ENCODE results near the gene PCDHAC2. TPM values are rescaled to one million over a fixed set of nuclear protein-coding genes. Genes with fewer than 3 reads are reported as not detected.

The PCDHAC2 gene
- total RNA-seq, 1 donor from 2014 or later: 3.5 TPM

DNA sequence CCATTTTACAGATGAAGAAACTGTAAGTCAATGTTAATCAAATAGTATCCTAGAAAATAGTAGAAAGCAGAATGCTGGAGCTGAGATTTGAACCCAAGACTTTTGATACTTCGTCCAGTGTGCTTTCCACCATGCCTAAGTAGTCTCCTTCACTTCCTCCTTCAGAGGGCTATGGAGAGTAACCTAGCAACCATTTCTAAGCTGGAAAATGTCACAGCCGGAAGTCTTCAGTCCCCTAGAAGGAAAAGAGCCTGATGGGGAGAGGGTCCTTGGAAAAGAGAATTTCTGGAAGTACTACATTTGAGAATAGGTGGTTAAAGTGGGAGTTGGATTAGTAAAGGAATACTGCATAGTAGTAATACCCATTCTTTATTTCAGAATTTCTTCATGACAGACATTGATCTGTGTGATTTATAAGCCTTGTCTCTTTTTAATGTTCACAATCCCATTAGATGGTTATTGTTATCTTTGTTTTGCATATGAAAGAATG, 32.7 kb downstream of the PCDHAC2 start:
- no peaks in the 10 kb centered on the region for H3K9me3 Mint-ChIP-seq
- peaks cover 4% of the 10 kb centered on the region for H3K36me3 Mint-ChIP-seq
- DNase-seq (ENCODE audit: extremely low spot score, unreplicated experiment): no peak
- no peak overlapping the region for H3K4me3 Mint-ChIP-seq
- no peaks in the 10 kb centered on the region for H3K27me3 Mint-ChIP-seq
- TF ChIP-seq, protein P1, sequence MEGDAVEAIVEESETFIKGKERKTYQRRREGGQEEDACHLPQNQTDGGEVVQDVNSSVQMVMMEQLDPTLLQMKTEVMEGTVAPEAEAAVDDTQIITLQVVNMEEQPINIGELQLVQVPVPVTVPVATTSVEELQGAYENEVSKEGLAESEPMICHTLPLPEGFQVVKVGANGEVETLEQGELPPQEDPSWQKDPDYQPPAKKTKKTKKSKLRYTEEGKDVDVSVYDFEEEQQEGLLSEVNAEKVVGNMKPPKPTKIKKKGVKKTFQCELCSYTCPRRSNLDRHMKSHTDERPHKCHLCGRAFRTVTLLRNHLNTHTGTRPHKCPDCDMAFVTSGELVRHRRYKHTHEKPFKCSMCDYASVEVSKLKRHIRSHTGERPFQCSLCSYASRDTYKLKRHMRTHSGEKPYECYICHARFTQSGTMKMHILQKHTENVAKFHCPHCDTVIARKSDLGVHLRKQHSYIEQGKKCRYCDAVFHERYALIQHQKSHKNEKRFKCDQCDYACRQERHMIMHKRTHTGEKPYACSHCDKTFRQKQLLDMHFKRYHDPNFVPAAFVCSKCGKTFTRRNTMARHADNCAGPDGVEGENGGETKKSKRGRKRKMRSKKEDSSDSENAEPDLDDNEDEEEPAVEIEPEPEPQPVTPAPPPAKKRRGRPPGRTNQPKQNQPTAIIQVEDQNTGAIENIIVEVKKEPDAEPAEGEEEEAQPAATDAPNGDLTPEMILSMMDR (conservative IDR thresholded peaks at IDR 0.05): no peak
- H3K4me1 Mint-ChIP-seq (ENCODE audit: unreplicated experiment): peaks cover 24% of the 10 kb centered on the region
- no peak overlapping the region for H3K27ac Mint-ChIP-seq

DNA sequence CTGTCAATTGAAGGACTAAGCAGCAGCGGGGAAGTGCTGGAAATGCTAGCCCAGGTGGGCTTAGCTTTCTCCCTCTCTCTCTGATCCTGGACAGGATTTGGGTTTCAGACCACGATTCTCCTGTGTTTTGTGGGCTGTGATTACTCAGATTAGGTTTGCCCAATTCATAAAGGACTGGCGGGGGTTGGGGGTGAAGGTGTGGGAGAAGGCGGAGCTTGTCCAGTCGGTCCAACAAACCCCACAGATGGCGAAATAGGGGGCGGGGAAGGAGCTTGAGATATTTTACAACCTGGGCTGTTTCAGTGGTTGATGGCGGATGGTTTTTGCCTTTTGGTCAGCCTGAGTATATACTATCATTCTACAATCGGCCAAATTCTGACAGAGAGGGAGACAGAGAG, 35.2 kb downstream of the PCDHAC2 start:
- no peaks in the 10 kb centered on the region for H3K27me3 Mint-ChIP-seq
- TF ChIP-seq, protein P1 (conservative IDR thresholded peaks at IDR 0.05): no peak
- H3K9me3 Mint-ChIP-seq: no peaks in the 10 kb centered on the region
- peaks cover 32% of the 10 kb centered on the region for H3K4me1 Mint-ChIP-seq (ENCODE audit: unreplicated experiment)
- H3K36me3 Mint-ChIP-seq: peaks cover 5% of the 10 kb centered on the region
- H3K27ac Mint-ChIP-seq: peak overlapping the region; percentile 65
- DNase-seq (ENCODE audit: extremely low spot score, unreplicated experiment): no peak
- H3K4me3 Mint-ChIP-seq: peak overlapping the region; percentile 87

DNA sequence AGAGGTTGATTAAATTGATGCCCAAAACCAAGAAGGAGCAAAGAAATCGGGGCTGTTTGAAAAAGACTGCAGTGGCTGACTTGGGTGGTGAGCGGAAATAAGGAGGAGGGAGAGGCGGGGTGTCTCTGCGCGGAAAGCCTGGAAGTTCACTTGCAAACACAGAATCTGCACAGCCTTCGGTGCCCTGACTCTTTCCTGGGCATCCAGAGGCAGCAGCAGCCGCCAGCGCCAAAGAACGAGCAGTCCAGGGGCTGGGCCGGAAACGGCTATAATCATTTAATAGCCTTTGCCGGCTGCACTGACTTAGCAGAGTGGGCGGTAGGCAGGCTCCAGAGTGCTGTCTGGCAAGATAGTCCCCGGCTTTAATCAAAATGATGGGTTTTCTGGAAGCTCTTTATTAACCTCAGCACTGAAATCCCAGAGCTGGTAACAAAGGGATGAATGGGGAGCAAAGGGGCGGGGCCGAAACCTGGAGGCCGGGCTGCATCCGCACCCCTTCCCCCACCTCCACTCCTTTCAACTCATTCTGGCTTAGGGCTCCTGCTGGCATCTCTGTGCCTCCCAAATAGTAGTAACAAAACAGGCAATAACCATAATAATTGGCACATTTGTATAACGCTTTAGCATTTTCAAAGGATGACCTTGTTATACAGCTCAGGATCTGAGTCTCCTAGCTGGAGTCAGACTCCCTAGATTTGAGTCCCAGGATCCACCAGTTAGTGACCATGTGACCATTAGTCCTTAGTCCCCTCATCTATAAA, 35.7 kb downstream of the PCDHAC2 start:
- TF ChIP-seq, protein P1 (conservative IDR thresholded peaks at IDR 0.05): no peak
- H3K9me3 Mint-ChIP-seq: no peaks in the 10 kb centered on the region
- no peaks in the 10 kb centered on the region for H3K27me3 Mint-ChIP-seq
- H3K27ac Mint-ChIP-seq: peak overlapping the region; percentile 65
- no peak for DNase-seq (ENCODE audit: extremely low spot score, unreplicated experiment)
- peaks cover 32% of the 10 kb centered on the region for H3K4me1 Mint-ChIP-seq (ENCODE audit: unreplicated experiment)
- peaks cover 11% of the 10 kb centered on the region for H3K36me3 Mint-ChIP-seq
- H3K4me3 Mint-ChIP-seq: peak overlapping the region; percentile 87

DNA sequence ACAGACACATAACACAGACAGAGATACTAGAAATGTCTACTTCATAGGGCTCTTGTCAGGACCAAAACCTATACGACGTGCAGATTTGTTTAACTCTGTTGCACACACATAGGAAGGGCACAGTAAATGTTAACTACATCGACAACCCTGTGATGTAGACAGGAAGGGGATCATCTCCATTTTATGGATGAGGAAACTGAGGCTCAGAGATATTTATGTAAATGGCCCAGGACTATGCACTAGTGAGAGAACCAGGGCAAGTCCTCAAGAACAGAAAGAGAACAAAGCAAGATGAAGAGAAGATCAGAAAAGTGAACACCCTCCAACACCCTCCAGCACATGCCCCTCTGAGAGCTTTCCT, 36.3 kb downstream of the PCDHAC2 start:
- peaks cover 32% of the 10 kb centered on the region for H3K4me1 Mint-ChIP-seq (ENCODE audit: unreplicated experiment)
- TF ChIP-seq, protein P1 (conservative IDR thresholded peaks at IDR 0.05): no peak
- peak overlapping the region; percentile 87 for H3K4me3 Mint-ChIP-seq
- H3K36me3 Mint-ChIP-seq: peaks cover 12% of the 10 kb centered on the region
- H3K27ac Mint-ChIP-seq: peak overlapping the region; percentile 65
- no peaks in the 10 kb centered on the region for H3K9me3 Mint-ChIP-seq
- H3K27me3 Mint-ChIP-seq: no peaks in the 10 kb centered on the region
- DNase-seq (ENCODE audit: extremely low spot score, unreplicated experiment): no peak

DNA sequence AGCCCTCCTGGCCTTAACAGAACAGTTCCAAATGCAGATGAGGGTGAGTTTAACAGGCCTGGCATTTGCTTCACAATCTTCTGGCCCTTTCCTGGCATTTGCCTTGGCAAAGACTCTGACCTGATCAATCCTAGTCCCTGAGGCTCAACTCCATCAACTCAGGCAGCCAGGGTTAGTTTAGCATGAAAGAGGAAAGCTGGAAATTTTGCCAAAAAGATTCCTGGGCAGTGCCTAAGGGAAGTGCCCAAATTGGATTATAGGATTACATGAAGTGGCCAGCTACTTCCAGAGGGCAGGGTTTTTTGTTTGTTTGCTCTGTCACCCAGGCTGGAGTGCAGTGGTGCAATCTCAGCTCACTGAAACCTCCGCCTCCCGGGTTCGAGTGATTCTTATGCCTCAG, 36.8 kb downstream of the PCDHAC2 start:
- H3K9me3 Mint-ChIP-seq: no peaks in the 10 kb centered on the region
- no peak overlapping the region for H3K4me3 Mint-ChIP-seq
- peaks cover 12% of the 10 kb centered on the region for H3K36me3 Mint-ChIP-seq
- TF ChIP-seq, protein P1 (conservative IDR thresholded peaks at IDR 0.05): no peak
- DNase-seq (ENCODE audit: extremely low spot score, unreplicated experiment): no peak
- H3K4me1 Mint-ChIP-seq (ENCODE audit: unreplicated experiment): peaks cover 32% of the 10 kb centered on the region
- H3K27ac Mint-ChIP-seq: no peak overlapping the region
- no peaks in the 10 kb centered on the region for H3K27me3 Mint-ChIP-seq

All from type B pancreatic cell (in vitro differentiated cells).